ENCODE measurements around the gene CAPN5.

- TF ChIP-seq EZH2phosphoT487 (IDR thresholded peaks at IDR 0.05; ENCODE audit: low read depth): no peak
- TF ChIP-seq CTCF (IDR thresholded peaks at IDR 0.05; ENCODE audit: low read depth, low read length): no peak
These were observed 82.4 kb downstream of the CAPN5 start for GRCh38 chr11:77148963-77149715.

All from OCI-LY3 (cell line).